DMS153 treated with DMSO at 0.1 percent for 48 hours (cell line): Measurements from ENCODE around the gene ARHGEF35.
"Not testable (repeated sequence)": the region's sequence is repeated elsewhere in the genome, so short reads cannot be mapped to it uniquely, and the experiment has no call there.

ENCODE experiments used
- DNase-seq: peaks from one replicate; lab custom pipeline; 2025; ENCODE audit not compliant: unreplicated experiment; lab: John Stamatoyannopoulos, UW

ARHGEF35 gene

GRCh38 chr7:144179165-144179479, 16.5 kb downstream of the ARHGEF35 start:
- DNase-seq, result not testable (repeated sequence)

GRCh38 chr7:144178380-144179164, 17.1 kb downstream of the ARHGEF35 start:
- not testable (repeated sequence) for DNase-seq

- no peak for DNase-seq
These were observed 21.0 kb downstream of the ARHGEF35 start for GRCh38 chr7:144174613-144175012.

- not testable (repeated sequence) for DNase-seq
These were observed 23.9 kb downstream of the ARHGEF35 start for GRCh38 chr7:144171594-144172350.

- no peak for DNase-seq
These were observed 30.8 kb downstream of the ARHGEF35 start for GRCh38 chr7:144164784-144165183.

GRCh38 chr7:144158861-144159260, 36.8 kb downstream of the ARHGEF35 start:
- no peak for DNase-seq

DNA sequence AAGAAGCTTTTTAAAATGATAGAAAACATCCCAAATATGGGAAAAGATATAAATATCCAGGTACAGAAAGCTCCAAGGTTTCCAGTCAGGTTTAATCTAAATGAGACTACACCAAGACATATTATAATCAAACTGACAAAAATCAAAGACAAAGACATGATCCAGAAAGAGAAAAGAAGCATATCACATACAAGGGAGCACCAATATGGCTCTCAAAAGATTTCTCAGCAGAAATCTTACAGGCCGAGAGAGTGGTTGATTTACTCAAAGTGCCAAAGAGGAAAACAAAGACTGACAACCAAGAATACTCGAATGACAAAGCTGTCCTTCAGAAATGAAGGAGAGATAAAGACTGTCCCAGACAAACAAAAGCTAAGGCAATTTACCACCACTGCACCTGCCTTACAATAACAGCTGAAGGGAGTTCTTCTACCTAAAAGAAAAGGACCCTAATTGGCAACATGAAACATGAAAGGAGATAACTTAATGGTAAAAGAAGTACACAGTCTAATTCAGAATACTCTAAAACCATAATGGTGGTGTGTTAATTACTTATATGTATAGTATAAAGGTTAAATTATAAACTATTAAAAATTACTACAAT, 47.3 kb downstream of the ARHGEF35 start:
- DNase-seq, result no peak

DNA sequence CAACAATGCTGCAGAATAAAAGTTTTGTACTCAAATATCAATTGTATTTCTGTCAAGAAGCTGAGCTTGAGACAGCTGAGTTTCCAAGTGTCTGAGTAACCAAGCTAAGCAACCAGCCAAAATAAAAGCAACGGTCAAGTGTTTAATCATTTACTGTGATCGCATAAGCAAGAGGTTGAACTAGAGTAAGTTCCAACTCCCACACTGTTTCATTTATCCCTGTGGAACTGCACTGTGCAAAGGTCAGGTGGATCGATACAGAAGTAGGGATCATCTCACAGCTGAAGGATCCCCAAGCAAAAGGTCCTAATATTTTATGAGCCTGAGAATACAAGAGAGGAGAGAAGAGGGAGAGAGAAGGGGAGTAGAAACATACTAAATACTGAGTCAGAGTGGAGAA, 51.2 kb downstream of the ARHGEF35 start:
- DNase-seq, result no peak

DNA sequence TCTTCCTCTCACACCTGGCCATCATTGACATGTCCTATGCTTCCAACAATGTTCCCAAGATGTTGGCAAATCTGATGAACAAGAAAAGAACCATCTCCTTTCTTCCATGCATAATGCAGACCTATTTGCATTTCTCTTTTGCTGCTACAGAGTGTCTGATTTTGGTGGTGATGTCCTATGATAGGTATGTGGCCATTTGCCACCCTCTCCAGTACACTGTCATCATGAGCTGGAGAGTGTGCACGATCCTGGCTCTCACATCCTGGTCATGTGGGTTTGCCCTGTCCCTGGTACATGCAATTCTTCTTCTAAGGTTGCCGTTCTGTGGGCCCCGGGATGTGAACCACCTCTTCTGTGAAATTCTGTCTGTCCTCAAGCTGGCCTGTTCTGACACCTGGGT, 53.4 kb downstream of the ARHGEF35 start:
- no peak for DNase-seq

GRCh38 chr7:144137501-144137900, 58.1 kb downstream of the ARHGEF35 start:
- no peak for DNase-seq
